WERI-Rb-1 (cell line): ENCODE measurements around the gene PSENEN.

Experiments used
- DNase-seq: peaks from one replicate; pipeline ENCODE4 v3.0.0-alpha.2; 2020
- H3K27ac ChIP-seq: fragments of 250-450 bp; sonication (Bioruptor Pico); 2 replicates; pipeline ENCODE4 v1.5.1; 2020; ENCODE audit warnings: mild to moderate bottlenecking, moderate library complexity
- H3K27me3 ChIP-seq: fragments of 250-450 bp; sonication (Bioruptor Pico); 2 replicates; pipeline ENCODE4 v1.5.1; 2021; ENCODE audit warnings: mild to moderate bottlenecking, low read depth, moderate library complexity; ENCODE audit not compliant: insufficient read depth, severe bottlenecking
- H3K36me3 ChIP-seq: fragments of 250-450 bp; sonication (Bioruptor Pico); 2 replicates; pipeline ENCODE4 v1.5.1; 2020; ENCODE audit warnings: mild to moderate bottlenecking, moderate library complexity
- H3K4me3 ChIP-seq: 2 replicates; pipeline ENCODE4 v1.5.1; 2011; ENCODE audit warnings: low read depth, mild to moderate bottlenecking, control low read depth, low read length
- H3K9me3 ChIP-seq: fragments of 250-450 bp; sonication (Bioruptor Pico); 2 replicates; pipeline ENCODE4 v1.5.1; 2021; ENCODE audit warnings: mild to moderate bottlenecking, moderate library complexity; ENCODE audit not compliant: severe bottlenecking
- CTCF ChIP-seq: IDR thresholded peaks from 2 replicates; pipeline ENCODE4 v1.5.1; 2011; ENCODE audit warnings: low read depth, mild to moderate bottlenecking, control low read depth, inconsistent platforms, low read length

Gene PSENEN

GRCh38 chr19:35713904-35714495 lies 31.5 kb upstream of the PSENEN start:
- H3K27ac ChIP-seq: no peak overlapping the region
- no peak overlapping the region for H3K4me3 ChIP-seq
- no peak for TF ChIP-seq CTCF
- H3K9me3 ChIP-seq: no peaks in the 10 kb centered on the region
- no peak for DNase-seq
- H3K36me3 ChIP-seq: no peaks in the 10 kb centered on the region
- no peaks in the 10 kb centered on the region for H3K27me3 ChIP-seq

GRCh38 chr19:35714601-35715354 lies 30.7 kb upstream of the PSENEN start:
- Histone ChIP-seq H3K9me3 (no peaks in the 10 kb centered on the region), H3K36me3 (peaks cover 5% of the 10 kb centered on the region), H3K27me3 (no peaks in the 10 kb centered on the region), H3K4me3 (no peak overlapping the region), H3K27ac (peak overlapping the region; percentile 93)
- DNase-seq: peak; percentile 58
- peak; percentile 40; the same call in 1 of the 2 replicates for TF ChIP-seq CTCF

GRCh38 chr19:35715355-35715809 lies 30.1 kb upstream of the PSENEN start:
- no peak for TF ChIP-seq CTCF
- H3K27ac ChIP-seq: peak overlapping the region; percentile 93
- no peaks in the 10 kb centered on the region for H3K27me3 ChIP-seq
- no peak for DNase-seq
- H3K36me3 ChIP-seq: peaks cover 10% of the 10 kb centered on the region
- H3K4me3 ChIP-seq: peak overlapping the region; percentile 63
- H3K9me3 ChIP-seq: no peaks in the 10 kb centered on the region

- Histone ChIP-seq H3K9me3 (no peaks in the 10 kb centered on the region), H3K27me3 (no peaks in the 10 kb centered on the region), H3K4me3 (peak overlapping the region; percentile 63), H3K27ac (peak overlapping the region; percentile 93), H3K36me3 (peaks cover 12% of the 10 kb centered on the region)
- no peak for DNase-seq
- TF ChIP-seq CTCF: 0 out of 2 replicates have a peak, but pooled peaks have one; percentile 0
Measured at GRCh38 chr19:35715981-35716800, 29.3 kb upstream of the PSENEN start.

GRCh38 chr19:35716801-35717664 lies 28.4 kb upstream of the PSENEN start:
- peak; percentile 92 for DNase-seq
- no peaks in the 10 kb centered on the region for H3K27me3 ChIP-seq
- H3K9me3 ChIP-seq: no peaks in the 10 kb centered on the region
- TF ChIP-seq CTCF: peak; percentile 81
- peaks cover 20% of the 10 kb centered on the region for H3K36me3 ChIP-seq
- H3K4me3 ChIP-seq: peak overlapping the region; percentile 63
- peak overlapping the region; percentile 93 for H3K27ac ChIP-seq
